IPS DF 4.7 (cell line): ENCODE results near the gene CNP.
"Not testable (repeated sequence)": the region's sequence is repeated elsewhere in the genome, so short reads cannot be mapped to it uniquely, and the experiment has no call there.

Source experiments
- DNase-seq: peaks from one replicate; pipeline ENCODE4 v3.0.0-alpha.2; 2013; ENCODE audit warnings: low spot score; ENCODE audit errors: extremely low read depth

The CNP gene

DNA sequence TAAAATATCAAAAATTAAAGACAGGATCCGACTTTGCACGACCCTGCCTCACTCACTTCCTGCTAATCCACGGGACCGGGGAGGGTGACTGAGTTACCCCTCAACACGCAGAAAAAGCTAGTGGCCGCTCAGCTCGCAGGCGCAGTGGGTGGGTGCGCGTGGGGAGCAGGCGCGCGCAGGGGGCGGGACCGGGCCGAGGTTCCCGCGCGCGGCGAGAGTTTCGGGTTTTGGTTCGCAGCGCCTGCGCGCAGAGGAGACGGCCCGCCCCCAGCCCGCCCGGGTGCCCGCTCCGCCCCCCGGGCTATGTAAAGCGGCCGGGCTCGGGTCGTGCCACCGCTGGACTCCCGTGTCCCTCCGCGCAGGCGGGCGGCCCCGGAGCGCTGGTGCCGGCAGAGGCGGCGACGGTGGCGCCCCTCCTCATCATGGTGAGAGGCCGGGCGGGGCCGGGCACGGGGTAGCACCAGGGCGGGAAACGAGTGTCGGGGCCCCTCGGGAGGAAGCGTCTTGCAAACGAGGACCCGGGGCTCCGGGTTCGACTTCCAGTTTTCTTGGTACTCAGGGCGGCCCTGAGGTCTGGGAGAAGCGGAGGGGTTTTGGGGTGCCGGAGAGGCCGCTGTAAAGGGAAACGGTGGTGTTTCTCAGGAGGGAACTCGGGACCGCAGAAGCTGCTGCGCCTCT is at the start of gene CNP:
CNP (plus strand) TSS at position 333 of the 678 bp plus-strand sequence; CDS start at position 423, 90 bp downstream.
- DNase-seq, result no peak

DNA sequence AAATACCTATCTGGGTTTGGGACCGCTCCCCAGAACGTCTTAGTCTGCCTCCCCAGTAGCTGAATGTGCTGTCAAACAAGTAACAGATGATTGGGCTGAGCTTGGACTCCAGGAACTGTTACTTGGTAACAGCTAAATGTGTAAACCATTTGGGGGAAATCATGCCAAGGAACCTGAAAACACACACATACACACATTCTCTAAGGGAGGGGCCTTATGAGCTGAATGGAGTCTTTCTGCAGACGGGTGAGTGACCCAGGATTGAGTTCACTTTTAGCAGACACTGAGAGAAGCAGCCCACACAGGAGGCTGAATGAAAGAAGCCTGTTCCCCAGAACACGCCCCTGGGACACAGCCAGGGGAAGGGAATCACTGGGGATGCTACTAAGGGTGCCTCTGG is 49.4 kb upstream of the CNP start:
- no peak for DNase-seq

DNA sequence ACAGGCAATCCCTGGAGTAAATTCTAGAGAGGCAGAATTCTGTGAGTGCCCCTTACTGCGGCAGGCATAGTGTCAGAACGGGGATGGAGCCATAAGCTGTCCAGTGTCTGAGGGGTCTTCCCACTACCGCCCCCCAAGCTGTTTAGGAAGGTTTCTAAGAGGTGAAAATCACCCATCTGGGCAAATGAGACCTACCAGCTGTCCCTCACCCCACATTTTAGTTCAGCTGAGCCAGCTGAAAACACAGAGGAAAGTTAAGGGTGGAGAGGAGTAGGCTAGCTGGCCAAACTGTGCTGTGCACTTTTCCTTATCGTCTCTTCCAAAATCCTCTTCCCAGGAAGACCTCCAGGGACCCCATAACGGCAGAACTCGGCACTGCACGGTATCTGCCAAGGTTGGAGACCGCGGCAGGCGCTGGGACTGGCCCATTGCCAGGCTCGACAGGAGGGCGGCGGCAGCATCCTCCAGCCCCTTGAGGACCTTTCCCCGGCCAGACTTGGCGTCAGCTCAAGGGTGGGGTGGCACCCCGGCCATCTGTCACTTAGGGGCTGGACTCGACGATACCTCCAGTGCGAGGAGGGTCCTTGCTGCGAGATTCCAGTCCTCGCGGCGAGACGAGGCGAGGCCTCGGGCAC is 48.8 kb upstream of the CNP start:
- DNase-seq, result no peak

DNA sequence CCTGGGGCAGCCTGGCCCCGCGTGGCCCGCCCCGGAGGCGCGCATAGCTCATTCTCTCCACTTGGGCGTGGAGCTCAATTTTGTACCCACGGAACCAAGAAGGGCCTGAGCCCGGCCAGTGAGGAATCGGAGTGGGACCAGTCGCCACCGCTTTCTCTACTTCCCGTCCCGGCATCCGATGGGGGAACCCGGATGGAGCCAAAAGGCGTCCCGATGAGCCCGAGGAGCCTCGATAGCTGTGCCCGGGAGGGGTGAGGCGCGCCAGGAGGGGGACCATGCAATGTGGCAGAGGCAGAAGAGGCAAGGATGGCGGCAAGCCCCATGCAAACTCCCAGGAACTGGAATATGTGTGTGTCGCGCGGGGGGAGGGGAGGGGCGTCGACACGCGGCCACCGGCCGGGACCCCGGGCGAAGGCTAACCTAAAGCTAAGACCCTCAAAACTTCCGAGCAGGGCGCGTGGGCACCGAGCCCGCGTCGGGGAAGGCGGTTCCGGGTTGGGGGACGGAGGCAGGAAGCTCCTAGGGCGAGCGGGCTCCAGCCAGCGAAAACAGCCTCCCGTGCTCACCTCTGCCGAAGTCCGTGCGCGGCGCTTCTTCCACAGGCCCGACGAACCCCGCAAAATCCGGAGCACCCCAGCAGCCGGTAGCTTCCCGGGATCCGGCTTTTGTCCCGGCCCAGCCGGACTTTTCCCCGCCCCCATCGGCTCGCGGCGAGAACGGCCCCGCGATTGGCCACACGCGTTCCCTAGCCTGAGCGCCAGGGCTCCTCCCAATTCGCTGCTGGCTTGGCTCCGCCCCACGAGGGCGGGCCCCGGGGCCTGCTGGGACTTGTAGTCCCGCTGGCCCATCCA is 48.1 kb upstream of the CNP start, which contains the start of gene ACLY:
ACLY (minus strand) TSS at position 638 of the 851 bp plus-strand sequence. CDS start 5,078 bp downstream, outside the sequence.
- peak; percentile 62 for DNase-seq

DNA sequence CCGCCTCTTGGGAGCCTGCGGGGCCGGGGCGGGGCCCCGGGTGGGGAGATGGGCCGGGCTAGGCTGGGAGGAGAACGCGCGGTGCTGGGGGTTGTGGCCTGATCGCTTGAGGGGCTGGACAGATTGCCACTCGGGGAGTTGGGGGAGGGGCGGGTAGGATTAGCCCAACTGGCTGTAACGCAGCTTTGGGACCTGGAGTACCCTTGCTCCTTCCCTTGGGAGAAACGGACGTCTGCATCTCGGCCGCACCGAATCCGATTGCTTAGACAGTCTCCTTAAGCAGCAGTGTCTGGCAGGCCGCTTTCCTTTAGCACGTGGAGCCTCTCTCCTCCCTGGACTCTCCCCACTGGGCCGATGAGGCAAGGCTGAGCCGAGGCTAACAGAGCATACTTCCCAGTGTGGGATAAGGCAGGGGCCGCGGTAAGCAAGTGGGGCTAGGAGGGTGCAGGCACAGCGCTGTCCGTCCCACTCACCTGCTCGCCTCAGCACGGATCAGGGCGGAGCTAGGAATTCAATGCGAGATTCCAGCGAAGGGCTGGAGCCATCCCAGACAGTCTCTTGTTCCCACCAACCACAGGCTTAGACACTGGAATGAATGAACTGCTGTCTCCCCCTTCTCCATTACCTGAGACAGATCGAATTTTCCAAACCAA is 47.3 kb upstream of the CNP start:
- peak; percentile 69 for DNase-seq

DNA sequence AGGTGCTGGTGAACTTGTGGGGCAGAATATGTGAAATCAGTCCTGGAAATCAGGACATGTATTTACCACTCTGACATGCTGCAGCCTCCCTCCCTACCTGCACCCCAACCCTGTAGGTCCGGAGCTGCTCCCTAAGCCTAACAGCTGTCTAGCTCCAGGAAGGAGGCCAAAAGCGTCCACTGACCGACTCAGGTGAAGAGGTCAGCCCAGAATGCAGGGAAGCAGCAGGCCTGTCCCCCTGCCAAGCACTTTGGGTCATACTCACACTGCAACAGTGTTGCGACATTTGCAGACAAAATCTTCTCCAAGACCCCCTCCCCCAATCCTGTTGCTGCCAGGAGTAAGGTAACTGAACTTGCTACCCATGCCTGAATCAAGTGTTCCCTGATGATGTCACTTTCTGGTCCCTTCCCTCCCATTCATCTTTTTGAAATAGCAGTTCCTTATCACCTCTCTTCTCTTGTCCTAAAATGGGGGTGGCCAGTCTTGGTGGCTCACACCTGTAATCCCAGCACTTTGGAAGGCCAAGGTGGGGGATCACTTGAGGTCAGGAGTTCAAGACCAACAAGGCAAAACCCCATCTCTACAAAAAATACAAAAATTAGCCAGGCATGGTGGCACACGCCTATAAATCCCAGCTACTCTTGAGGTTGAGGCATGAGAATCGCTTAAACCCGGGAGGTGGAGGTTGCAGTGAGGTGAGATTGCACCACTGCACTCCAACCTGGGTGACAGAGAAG is 46.6 kb upstream of the CNP start:
- no peak for DNase-seq

DNA sequence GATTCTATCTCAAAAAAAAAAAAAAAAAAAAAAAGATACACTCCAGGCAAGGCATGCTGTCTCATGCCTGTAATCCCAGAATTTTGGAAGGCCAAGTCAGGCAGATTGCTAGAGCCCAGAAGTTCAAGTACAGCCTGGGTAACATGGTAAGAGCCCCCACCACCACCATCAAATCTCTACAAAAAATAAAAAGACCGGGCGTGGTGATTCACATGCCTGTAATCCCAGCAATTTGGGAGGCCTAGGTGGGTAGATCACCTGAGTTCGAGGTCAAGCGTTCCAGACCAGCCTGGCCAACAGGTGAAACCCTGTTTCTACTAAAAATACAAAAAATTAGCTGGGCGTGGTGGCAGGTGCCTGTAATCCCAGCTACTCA is 46.0 kb upstream of the CNP start:
- DNase-seq, result no peak

DNA sequence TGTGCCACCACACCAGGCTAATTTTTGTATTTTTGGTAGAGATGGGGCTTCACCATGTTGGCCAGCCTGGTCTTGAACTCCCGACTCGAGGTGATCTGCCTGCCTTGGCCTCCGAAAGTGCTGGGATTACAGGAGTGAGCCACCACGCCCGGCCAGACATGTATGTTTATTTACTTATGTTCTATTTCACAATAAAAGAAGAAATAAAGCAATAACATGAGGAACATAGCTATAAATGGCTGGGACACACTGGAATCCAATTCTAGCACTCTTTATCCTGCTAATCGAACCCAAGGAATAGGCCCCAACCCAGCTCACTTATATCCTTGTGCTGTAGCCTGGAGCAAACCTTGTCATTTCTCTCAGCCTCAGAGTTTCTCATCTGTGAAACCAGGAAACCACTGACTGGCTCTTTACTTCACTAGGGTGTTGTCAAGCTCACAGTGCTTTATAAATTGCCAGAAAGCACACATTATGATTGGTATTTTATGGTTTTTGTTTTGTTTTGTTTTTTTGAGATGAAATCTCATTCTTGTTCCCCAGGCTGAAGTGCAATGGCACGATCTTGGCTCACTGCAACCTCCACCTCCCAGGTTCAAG is 40.5 kb upstream of the CNP start:
- DNase-seq, result no peak

DNA sequence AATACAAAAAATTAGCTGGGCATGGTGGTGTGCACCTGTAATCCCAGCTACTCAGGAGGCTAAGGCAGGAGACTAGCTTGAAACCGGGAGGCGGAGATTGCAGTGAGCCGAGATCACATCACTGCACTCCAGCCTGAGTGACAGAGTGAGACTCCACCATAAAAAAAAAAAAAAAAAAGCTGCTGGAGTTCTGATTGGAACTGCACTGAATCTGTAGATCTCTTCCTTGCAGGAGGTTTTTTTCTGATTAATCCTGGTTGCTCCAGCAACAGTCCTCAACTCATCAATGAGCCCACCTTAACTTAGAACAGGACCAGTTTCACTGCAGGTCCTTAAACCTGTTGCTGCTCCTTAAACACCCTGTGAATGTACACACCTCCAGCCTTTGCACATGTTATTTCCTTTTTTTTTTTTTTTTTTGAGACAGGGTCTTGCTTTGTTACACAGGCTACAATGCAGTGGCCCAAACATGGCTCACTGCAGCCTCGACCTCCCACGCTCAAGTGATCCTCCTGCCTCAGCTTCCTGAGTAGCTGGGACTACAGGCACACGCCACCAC is 37.8 kb upstream of the CNP start:
- no peak for DNase-seq

DNA sequence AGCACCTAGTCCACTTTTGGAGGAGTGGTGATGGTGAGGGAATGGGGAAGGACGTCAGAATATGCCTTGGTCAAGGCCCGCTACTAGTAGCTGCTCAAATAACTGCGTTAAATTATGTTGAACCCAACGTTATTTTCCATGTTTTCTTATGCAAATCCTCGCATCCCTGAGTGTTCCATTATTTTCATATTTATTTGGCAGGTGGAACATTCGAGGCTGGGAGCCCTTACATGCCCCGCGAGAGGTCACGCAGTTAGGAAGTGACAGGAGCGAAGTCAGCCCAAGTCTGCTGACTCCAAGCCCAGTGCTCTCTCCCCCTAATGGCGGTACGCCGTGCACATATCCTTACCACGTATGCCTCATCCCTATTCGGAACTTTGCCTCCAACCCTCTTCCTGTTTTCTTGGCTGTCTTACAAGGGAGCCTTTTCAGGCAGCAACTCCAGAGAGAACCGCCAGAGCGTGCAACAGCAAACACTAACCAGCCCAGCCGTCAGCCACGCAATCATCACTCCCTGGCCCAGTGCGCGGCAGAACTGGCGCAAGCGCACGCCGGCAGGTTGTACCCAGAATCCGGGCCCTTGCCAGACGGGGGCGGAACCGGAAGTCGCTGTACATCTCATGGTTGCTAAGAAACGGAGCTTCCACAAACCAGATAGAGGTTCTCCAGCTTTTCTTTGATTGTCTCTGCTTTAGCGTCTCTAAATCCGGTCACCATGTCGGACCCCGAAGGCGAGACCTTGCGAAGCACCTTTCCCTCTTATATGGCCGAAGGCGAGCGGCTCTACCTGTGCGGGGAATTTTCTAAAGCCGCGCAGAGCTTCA is 36.4 kb upstream of the CNP start, which contains the start of gene ODAD4:
ODAD4 (plus strand) TSS at position 609 of the 824 bp plus-strand sequence; CDS start at position 716, 107 bp downstream.
- DNase-seq, result peak; percentile 87

DNA sequence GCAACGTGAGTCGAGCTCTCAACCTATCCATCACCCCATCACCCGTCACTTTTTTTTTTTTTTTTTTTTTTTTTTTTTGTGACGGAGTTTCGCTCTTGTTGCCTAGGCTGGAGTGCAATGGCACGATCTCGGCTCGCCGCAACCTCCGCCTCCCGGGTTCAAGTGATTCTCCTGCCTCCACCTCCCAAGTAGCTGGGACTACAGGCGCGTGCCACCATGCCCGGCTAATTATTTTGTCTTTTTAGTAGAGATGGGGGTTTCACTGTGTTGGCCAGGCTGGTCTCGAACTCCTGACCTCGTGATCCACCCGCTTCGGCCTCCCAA is 35.8 kb upstream of the CNP start:
- not testable (repeated sequence) for DNase-seq

DNA sequence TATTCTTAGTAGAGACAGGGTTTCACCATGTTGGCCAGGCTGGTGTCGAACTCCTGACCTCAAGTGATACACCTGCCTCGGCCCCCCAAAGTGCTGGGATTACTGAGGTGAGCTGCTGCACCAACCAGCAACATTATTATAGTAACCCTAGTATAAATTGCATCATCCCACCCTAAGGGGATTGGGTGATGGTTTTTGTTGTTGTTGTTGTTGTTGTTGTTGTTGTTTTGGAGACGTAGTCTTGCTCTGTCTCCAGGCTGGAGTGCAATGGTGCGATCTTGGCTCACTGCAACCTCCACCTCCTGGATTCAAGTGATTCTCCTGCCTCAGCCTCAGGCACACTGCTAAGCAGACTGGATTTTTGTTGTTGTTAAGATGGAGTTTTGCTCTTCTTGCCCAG is 34.9 kb upstream of the CNP start:
- not testable (repeated sequence) for DNase-seq

DNA sequence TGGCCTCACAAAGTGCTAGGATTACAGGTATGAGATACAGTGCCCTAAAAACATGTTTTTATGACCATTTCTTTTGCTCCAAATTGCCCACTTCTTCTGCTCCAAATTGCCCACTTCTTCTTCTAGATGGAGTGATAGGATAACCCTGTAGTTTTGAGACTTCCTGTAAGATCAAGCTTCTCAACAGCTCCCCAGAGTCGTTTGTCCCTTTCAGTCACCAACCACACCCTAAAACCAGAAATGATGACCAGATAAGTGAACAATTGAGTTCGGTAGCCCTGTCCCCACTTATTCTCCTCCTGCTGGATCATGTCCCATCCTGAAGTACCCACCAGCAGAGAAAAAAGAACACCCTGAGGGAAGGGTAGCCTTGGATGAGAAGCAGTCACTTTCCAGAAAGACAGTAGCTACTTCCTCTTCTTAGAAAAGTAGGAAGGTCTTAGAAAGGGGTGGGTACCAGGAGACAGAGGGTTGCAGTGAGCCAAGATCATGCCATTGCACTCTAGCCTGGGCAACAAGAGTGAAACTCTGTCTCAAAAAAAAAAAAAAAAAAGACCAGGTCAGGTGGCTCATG is 33.7 kb upstream of the CNP start:
- no peak for DNase-seq

DNA sequence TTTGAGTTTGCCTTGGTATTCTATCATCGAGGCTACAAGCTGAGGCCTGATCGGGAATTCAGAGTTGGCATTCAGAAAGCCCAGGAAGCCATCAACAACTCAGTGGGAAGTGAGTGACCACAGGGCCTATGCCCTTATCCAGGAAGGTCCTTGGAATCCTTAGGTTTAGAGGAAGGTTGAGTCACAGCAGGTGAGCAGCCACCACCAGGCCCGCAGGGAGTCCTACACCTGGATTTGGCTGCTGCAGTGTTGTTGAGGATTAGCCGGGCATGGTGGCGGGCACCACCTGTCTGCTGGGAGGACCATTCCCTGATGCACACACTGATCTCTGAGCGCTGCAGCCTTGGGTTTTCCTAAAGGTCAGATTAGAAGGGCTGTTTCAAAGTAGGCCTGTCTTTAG is 31.0 kb upstream of the CNP start:
- DNase-seq, result no peak

DNA sequence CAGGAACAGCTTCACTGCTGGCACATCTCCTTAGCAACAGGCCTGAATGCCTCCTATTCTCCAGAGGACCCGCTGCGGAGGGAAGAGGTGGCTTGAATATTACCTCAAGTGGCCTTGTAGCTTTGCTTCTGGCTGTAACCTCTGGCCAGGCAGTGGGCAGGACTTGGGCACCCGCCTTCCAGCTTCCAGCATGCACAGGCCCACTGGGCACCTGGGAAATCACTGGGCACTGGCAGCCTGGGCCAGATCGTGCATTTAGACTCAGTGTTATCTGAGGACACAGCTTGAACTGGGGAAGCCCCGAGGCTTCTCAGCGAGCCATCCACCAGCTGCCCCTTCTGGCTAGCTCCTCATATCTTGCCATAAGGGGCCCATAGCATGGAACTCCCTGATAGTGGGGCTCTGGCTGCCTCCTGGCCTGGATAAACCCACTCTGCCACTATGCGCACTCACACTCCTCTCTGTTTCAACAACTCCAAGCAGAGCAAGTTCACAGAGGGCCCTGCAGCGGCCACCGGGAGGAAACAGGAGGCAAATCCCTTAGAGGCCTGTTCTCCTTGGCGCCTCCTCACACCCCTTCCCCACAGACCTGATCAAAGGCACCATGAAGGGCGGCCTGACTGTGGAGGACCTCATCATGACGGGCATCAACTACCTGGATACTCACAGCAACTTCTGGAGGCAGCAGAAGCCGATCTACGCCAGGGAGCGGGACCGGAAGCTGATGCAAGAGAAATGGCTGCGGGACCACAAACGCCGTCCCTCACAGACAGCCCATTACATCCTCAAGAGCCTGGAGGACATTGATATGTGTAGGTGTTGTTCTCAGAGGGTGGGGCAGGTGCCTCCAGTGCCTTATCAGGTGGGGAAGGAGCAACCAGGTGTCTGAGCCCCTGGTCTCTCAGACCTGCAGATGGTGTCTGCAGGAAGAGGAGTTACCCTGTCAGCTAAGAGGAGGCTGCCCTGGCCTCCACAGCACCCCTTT is 28.3 kb upstream of the CNP start:
- no peak for DNase-seq

DNA sequence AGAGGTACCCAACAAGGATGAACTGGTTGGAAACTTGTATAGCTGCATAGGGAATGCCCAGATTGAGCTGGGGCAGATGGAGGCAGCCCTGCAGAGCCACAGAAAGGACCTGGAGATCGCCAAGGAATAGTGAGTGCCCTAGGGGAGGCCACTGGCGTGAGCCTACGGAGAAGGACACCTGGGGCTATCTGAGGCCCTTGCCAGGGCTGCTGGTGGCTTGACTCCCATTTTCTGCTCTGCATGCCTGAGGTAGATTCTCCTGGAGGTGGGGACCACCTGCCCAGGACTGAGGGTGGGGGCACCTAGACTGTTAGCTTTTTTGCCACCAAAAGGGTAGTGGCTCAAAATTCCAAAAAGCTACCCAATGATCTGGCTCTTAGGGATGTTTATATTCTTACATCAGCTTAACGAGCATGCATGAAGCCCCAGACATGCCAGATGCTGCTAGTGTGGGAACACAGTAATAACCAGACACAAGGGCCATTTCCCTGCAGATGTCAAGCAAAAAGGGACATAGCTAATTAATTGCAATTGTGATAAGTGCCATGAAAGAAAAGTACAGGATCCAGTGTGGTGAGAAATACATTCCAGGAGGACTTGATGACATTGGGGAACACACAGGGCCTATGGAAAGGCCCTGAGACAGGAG is 27.4 kb upstream of the CNP start:
- DNase-seq, result no peak

DNA sequence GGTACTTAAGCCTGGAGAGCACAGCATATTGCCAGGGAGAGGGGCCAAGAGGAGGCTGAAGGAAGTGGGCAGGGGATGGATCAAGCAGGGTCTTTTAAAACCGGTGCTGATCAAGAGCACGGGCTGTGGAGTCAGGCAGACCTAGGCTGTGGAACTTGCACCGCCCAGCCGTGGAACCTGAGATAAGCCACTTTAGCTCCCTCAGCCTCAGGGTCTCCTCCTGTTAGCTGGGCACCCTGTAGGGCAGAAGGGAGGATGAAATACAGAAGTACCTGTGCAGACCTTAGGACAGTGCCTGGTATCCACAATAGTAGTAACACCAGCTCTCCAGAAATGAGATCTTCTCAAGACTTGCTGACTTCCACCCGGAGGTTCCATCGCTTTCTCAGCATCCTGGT is 26.9 kb upstream of the CNP start:
- DNase-seq, result no peak
